HepG2 (cell line): Measurements from ENCODE around the gene EPG5. TPM values are rescaled to one million over a fixed set of nuclear protein-coding genes. Genes with fewer than 3 reads are reported as not detected.

Source experiments
- ATAC-seq: fragments of 200-7000 bp; cut with Tn5 transposase; 3 replicates; pipeline ENCODE4 v1.9.1; 2020; ENCODE audit warnings: mild to moderate bottlenecking, moderate library complexity
- BruUV-seq: library from RNA; stranded (reverse); fragments of 400-500 nt; replicated peaks from 2 replicates; lab custom pipeline; 2021; lab: Mats Ljungman, UMichigan
- CTCF ChIA-PET: fragments of 300-600 bp; formaldehyde crosslinking; extraction: SDS; loops from one replicate; lab custom pipeline; 2021; ENCODE audit warnings: low total read pairs, inconsistent platforms, low intra/inter-chr PET ratio; lab: Yijun Ruan, JAX
- POLR2A ChIA-PET: fragments of 350-600 bp; sonication (Branson Sonifier 250); formaldehyde crosslinking; loops from one replicate; lab custom pipeline; 2020; ENCODE audit warnings: antibody characterized with exemption, inconsistent platforms; lab: Yijun Ruan, JAX
- DNase-seq: peaks from one replicate; pipeline ENCODE4 v3.0.0-alpha.2; 2015; ENCODE audit warnings: low spot score
- FAIRE-seq: peaks from 3 replicates; lab custom pipeline; 2011; peaks lifted over from hg19 to GRCh38; lab: Jason Lieb, UNC
- H2AFZ ChIP-seq: one replicate; pipeline ENCODE4 v1.6.1; 2011; ENCODE audit warnings: low read length, inconsistent platforms
- H3K27ac ChIP-seq: fragments of 300-600 bp; 3 replicates; pipeline ENCODE4 v1.8.0; 2011; ENCODE audit warnings: mixed run types, mild to moderate bottlenecking, mixed read lengths, low read length, inconsistent platforms; ENCODE audit not compliant: insufficient read depth; ENCODE audit errors: extremely low read length
- H3K27me3 ChIP-seq, 2 experiments: fragments of 200-600 bp in 1 of 2; 2 replicates in 1 of 2; 3 replicates in 1 of 2; pipeline versions ENCODE4 v1.6.0 to v1.8.0; 2011; ENCODE audit warnings: low read length in 2 of 2, mild to moderate bottlenecking in 2 of 2, moderate library complexity in 2 of 2, inconsistent platforms in 1 of 2; ENCODE audit not compliant: insufficient read depth in 2 of 2, control insufficient read depth in 1 of 2
- H3K36me3 ChIP-seq, 2 experiments: fragments of 200-600 bp in 1 of 2; replicated peaks in 1 of 2; 2 replicates in 1 of 2; 3 replicates in 1 of 2; pipeline versions ENCODE4 v1.5.1 to v1.8.0; 2011; ENCODE audit warnings: low read length in 2 of 2, inconsistent platforms in 1 of 2; ENCODE audit not compliant: insufficient read depth in 2 of 2, control insufficient read depth in 1 of 2
- H3K4me1 ChIP-seq: 2 replicates; pipeline ENCODE4 v1.5.1; 2012; ENCODE audit warnings: low read length, inconsistent platforms; ENCODE audit not compliant: insufficient read depth
- H3K4me2 ChIP-seq: 2 replicates; pipeline ENCODE4 v1.6.0; 2011; ENCODE audit warnings: low read depth, low read length, inconsistent platforms
- H3K4me3 ChIP-seq, 3 experiments: fragments of 200-600 bp in 1 of 3; sonication (generic), shearing (Covaris generic) in 1 of 3; replicated peaks in 1 of 3; 2 replicates each; pipeline ENCODE4 v1.5.1; 2011 to 2016; ENCODE audit warnings: low read length in 3 of 3, inconsistent platforms in 2 of 3, low read depth in 2 of 3, mild to moderate bottlenecking in 2 of 3, control low read depth in 1 of 3, mixed read lengths in 1 of 3; ENCODE audit not compliant: insufficient read depth in 1 of 3
- H3K79me2 ChIP-seq: one replicate; pipeline ENCODE4 v1.6.1; 2011; ENCODE audit warnings: low read length, inconsistent platforms; ENCODE audit not compliant: insufficient read depth
- H3K9ac ChIP-seq: 2 replicates; pipeline ENCODE4 v1.6.0; 2011; ENCODE audit warnings: mild to moderate bottlenecking, low read depth, low read length, inconsistent platforms; ENCODE audit not compliant: insufficient read depth
- H3K9me3 ChIP-seq: 2 replicates; pipeline ENCODE4 v1.5.1; 2012; ENCODE audit warnings: mild to moderate bottlenecking, low read length
- H4K20me1 ChIP-seq: 2 replicates; pipeline ENCODE4 v1.6.0; 2011; ENCODE audit warnings: inconsistent platforms, mild to moderate bottlenecking, low read length, moderate library complexity; ENCODE audit not compliant: insufficient read depth
- CBX1 ChIP-seq: IDR thresholded peaks from one replicate; pipeline ENCODE4 v1.6.1; 2016; ENCODE audit warnings: antibody characterized with exemption, low read depth
- GABPA ChIP-seq, 2 experiments: IDR thresholded peaks; 2 replicates each; pipeline ENCODE4 v1.6.1; 2011 to 2016; ENCODE audit warnings: low read depth in 2 of 2, low read length in 1 of 2, missing biosample characterization in 1 of 2, missing genetic modification characterization in 1 of 2
- KLF13 ChIP-seq: sonication (generic); formaldehyde crosslinking; IDR thresholded peaks from 2 replicates; pipeline ENCODE4 v1.4.0; 2020; ENCODE audit warnings: mild to moderate bottlenecking, missing genetic modification reagents
- MTF2 ChIP-seq: sonication (generic); formaldehyde crosslinking; IDR thresholded peaks from 2 replicates; pipeline ENCODE4 v1.5.0; 2020; ENCODE audit warnings: missing genetic modification reagents, borderline replicate concordance
- NFYC ChIP-seq: IDR thresholded peaks from 2 replicates; pipeline ENCODE4 v1.6.1; 2016; ENCODE audit warnings: missing genetic modification reagents, missing compliant biosample characterization
- RBFOX2 ChIP-seq: fragments of 200-400 bp; formaldehyde crosslinking; IDR thresholded peaks from 2 replicates; pipeline ENCODE4 v1.6.1; 2017; ENCODE audit warnings: low read depth, mild to moderate bottlenecking, low read length
- ZNF772 ChIP-seq: sonication (generic); formaldehyde crosslinking; IDR thresholded peaks from 2 replicates; pipeline ENCODE4 v1.5.0; 2020; ENCODE audit warnings: mild to moderate bottlenecking, missing genetic modification reagents
- ZNF775 ChIP-seq: sonication (generic); formaldehyde crosslinking; IDR thresholded peaks from 2 replicates; pipeline ENCODE4 v1.4.0; 2020; ENCODE audit warnings: missing genetic modification reagents, mild to moderate bottlenecking, moderate library complexity, borderline replicate concordance
- ZNF878 ChIP-seq: sonication (generic); formaldehyde crosslinking; IDR thresholded peaks from 2 replicates; pipeline ENCODE4 v1.8.1; 2023; ENCODE audit warnings: mild to moderate bottlenecking, missing genetic modification reagents, moderate library complexity
- WGBS: methylation state at CpG from one replicate; pipeline ENCODE4 v1.1.6; 2017; ENCODE audit warnings: low lambda C conversion rate; 5-methylcytosine and 5-hydroxymethylcytosine counted together
- in situ Hi-C: cut with HindIII; loops from 2 replicates; pipeline ENCODE4 v1.10.0; 2017; ENCODE audit warnings: low pct_unique_long_range_greater_than_20kb; ENCODE audit not compliant: extremely low pct_ligation_motif_present
- intact Hi-C: fragments of 100-400 bp; cut with micrococcal nuclease; formaldehyde crosslinking; loops from one replicate; pipeline ENCODE4 v1.10.0; 2022; ENCODE audit not compliant: unreplicated experiment
- polyA plus RNA-seq, 8 experiments: library from polyadenylated mRNA; depleted of rRNA in 3 of 8; stranded (reverse) in 7 of 8; unstranded in 1 of 8; fragments of >200 nt; fragmentation: Illumina TruSeq in 4 of 8; extraction: Trizol in 4 of 8; gene quantifications; 2 replicates each; pipeline versions ENCODE4 v1.2.1 to v1.2.3, GENCODE V29; 2011 to 2016; ENCODE audit warnings: low read depth in 4 of 8, missing spikeins in 1 of 8, mixed read lengths in 1 of 8; ENCODE audit not compliant: insufficient read depth in 1 of 8
- total RNA-seq, 5 experiments: library from RNA; depleted of rRNA; stranded (reverse); fragments of >200 nt; fragmentation: Illumina TruSeq; extraction: Trizol; gene quantifications; 2 replicates each; pipeline ENCODE4 v1.2.3, GENCODE V29; 2016; ENCODE audit warnings: low read depth in 1 of 5
- TF ChIP-seq, protein P1 (sequence below): sonication (generic); formaldehyde crosslinking; IDR thresholded peaks from 2 replicates; pipeline ENCODE4 v1.4.0; 2020; ENCODE audit warnings: missing genetic modification reagents, borderline replicate concordance
- TF ChIP-seq, protein P2 (sequence below): sonication (generic); formaldehyde crosslinking; IDR thresholded peaks from 2 replicates; pipeline ENCODE4 v1.4.0; 2020; ENCODE audit warnings: missing genetic modification reagents, borderline replicate concordance

Gene EPG5
- total and polyA plus RNA-seq, 2 of the 13 experiments (the other 11 are each of a cell fraction or from before 2014, with no cell fraction given), result 6.7 to 9.3 TPM

DNA sequence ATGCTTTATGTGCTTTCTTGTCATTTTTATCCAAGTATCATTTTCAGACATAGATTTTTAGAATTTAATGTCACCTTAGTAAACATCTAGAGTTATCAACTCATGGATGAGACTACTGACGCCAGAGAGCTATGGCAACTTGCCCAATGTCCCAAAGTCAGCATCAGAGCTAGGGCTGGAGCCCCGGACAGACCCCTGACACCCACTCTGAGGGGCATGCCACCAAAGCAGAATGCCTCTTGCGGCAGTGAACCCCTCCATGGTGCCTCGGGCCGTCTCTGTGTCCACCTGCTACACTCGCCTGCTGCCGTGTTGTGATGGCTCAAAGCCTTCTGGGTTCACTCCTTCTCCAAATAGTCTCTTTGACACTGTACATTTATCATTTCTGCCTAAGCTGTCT lies 136.2 kb downstream of the EPG5 start:
- BruUV-seq, result no TSS peak
- intact Hi-C loops (no loop called here), in situ Hi-C loops (loop anchor here (10.0 kb wide), 1 partner anchor 166 kb away; no protein-coding TSS in a partner anchor)
- no peaks in the 10 kb centered on the region for H3K79me2 ChIP-seq
- no peaks in the 10 kb centered on the region for H3K9me3 ChIP-seq
- H4K20me1 ChIP-seq, result no peaks in the 10 kb centered on the region
- FAIRE-seq (no peak), DNase-seq (no peak), ATAC-seq (no peak)
- H3K27me3 ChIP-seq, result no peaks in the 10 kb centered on the region; a peak in 1 of 5 replicates
- ChIA-PET CTCF (no interaction called here), POLR2A (no interaction called here)
- WGBS, result 28% methylated on average over 6 of the region's 7 CpGs
- no peak overlapping the region for H3K4me3 ChIP-seq
- H3K4me1 ChIP-seq, result no peaks in the 10 kb centered on the region
- no peaks in the 10 kb centered on the region for H3K36me3 ChIP-seq
- H3K4me2 ChIP-seq, result no peak overlapping the region
- no peak overlapping the region for H2AFZ ChIP-seq
- H3K9ac ChIP-seq, result no peak overlapping the region
- no peak overlapping the region for H3K27ac ChIP-seq
- TF ChIP-seq ZNF878 (CRISPR knock-in tag) (no peak), ZNF772 (CRISPR knock-in tag) (no peak), CBX1 (no peak)

DNA sequence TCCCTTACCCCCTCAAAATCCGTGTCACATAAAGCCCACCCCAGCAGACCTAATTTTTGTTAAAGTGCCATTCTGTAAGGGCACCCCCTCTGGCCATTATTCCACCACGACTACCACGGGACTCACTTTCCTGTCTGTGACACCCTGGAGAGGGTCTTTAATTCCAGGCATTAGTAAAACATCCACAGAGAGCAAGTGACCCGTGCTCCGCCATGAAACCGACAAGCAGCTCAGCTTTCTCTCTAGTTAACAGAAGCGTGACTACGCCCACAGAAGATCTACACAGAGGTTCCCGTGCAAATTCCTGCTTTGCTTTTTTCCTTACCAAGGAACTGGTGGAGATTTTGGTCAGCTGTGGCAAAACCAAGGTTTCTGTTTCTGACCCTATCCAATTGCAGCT lies 137.3 kb downstream of the EPG5 start:
- Histone ChIP-seq H3K27ac (no peak overlapping the region), H3K27me3 (no peaks in the 10 kb centered on the region; a peak in 1 of 5 replicates), H2AFZ (no peak overlapping the region), H3K4me1 (no peaks in the 10 kb centered on the region), H3K9ac (no peak overlapping the region), H4K20me1 (no peaks in the 10 kb centered on the region), H3K79me2 (no peaks in the 10 kb centered on the region), H3K9me3 (no peaks in the 10 kb centered on the region), H3K4me2 (no peak overlapping the region), H3K36me3 (no peaks in the 10 kb centered on the region), H3K4me3 (no peak overlapping the region)
- ChIA-PET POLR2A (no interaction called here), CTCF (no interaction called here)
- DNase-seq, result no peak
- intact Hi-C loops, result no loop called here
- in situ Hi-C loops, result loop anchor here (10.0 kb wide), 1 partner anchor 165 kb away; no protein-coding TSS in a partner anchor
- no peak for ATAC-seq
- 39% methylated on average over 9 of the region's 9 CpGs for WGBS
- FAIRE-seq, result no peak
- BruUV-seq, result no TSS peak
- TF ChIP-seq MTF2, result no peak
- TF ChIP-seq NFYC (CRISPR knock-in tag), result no peak
- TF ChIP-seq ZNF772 (CRISPR knock-in tag), result no peak
- TF ChIP-seq KLF13 (CRISPR knock-in tag), result no peak
- TF ChIP-seq GABPA (IDR thresholded peaks at IDR 0.05; ENCODE audit: low read depth, low read length), result no peak
- TF ChIP-seq GABPA (CRISPR knock-in tag; IDR thresholded peaks at IDR 0.05; ENCODE audit: low read depth), result no peak
- TF ChIP-seq, protein P1, sequence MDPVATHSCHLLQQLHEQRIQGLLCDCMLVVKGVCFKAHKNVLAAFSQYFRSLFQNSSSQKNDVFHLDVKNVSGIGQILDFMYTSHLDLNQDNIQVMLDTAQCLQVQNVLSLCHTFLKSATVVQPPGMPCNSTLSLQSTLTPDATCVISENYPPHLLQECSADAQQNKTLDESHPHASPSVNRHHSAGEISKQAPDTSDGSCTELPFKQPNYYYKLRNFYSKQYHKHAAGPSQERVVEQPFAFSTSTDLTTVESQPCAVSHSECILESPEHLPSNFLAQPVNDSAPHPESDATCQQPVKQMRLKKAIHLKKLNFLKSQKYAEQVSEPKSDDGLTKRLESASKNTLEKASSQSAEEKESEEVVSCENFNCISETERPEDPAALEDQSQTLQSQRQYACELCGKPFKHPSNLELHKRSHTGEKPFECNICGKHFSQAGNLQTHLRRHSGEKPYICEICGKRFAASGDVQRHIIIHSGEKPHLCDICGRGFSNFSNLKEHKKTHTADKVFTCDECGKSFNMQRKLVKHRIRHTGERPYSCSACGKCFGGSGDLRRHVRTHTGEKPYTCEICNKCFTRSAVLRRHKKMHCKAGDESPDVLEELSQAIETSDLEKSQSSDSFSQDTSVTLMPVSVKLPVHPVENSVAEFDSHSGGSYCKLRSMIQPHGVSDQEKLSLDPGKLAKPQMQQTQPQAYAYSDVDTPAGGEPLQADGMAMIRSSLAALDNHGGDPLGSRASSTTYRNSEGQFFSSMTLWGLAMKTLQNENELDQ (CRISPR knock-in tag), result no peak
- TF ChIP-seq, protein P2, sequence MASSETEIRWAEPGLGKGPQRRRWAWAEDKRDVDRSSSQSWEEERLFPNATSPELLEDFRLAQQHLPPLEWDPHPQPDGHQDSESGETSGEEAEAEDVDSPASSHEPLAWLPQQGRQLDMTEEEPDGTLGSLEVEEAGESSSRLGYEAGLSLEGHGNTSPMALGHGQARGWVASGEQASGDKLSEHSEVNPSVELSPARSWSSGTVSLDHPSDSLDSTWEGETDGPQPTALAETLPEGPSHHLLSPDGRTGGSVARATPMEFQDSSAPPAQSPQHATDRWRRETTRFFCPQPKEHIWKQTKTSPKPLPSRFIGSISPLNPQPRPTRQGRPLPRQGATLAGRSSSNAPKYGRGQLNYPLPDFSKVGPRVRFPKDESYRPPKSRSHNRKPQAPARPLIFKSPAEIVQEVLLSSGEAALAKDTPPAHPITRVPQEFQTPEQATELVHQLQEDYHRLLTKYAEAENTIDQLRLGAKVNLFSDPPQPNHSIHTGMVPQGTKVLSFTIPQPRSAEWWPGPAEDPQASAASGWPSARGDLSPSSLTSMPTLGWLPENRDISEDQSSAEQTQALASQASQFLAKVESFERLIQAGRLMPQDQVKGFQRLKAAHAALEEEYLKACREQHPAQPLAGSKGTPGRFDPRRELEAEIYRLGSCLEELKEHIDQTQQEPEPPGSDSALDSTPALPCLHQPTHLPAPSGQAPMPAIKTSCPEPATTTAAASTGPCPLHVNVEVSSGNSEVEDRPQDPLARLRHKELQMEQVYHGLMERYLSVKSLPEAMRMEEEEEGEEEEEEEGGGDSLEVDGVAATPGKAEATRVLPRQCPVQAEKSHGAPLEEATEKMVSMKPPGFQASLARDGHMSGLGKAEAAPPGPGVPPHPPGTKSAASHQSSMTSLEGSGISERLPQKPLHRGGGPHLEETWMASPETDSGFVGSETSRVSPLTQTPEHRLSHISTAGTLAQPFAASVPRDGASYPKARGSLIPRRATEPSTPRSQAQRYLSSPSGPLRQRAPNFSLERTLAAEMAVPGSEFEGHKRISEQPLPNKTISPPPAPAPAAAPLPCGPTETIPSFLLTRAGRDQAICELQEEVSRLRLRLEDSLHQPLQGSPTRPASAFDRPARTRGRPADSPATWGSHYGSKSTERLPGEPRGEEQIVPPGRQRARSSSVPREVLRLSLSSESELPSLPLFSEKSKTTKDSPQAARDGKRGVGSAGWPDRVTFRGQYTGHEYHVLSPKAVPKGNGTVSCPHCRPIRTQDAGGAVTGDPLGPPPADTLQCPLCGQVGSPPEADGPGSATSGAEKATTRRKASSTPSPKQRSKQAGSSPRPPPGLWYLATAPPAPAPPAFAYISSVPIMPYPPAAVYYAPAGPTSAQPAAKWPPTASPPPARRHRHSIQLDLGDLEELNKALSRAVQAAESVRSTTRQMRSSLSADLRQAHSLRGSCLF (CRISPR knock-in tag), result no peak
- TF ChIP-seq ZNF775 (CRISPR knock-in tag), result no peak
- no peak for TF ChIP-seq RBFOX2
